Psoas muscle (tissue), 8 donors: Measurements from ENCODE around the gene BMPR1A. TPM values are rescaled to one million over a fixed set of nuclear protein-coding genes. Genes with fewer than 3 reads are reported as not detected.

Experiments
- ATAC-seq, 4 donors: fragments of 200-7000 bp; cut with Tn5 transposase; one replicate each; pipeline ENCODE4 v1.9.1; 2020; ENCODE audit warnings: moderate library complexity in 3 of 4, mild to moderate bottlenecking in 2 of 4
- DNase-seq, 2 donors: peaks; one replicate each; pipeline ENCODE4 v3.0.0-alpha.2; 2020
- H3K27ac ChIP-seq: fragments of 200-600 bp; one replicate; pipeline ENCODE4 v1.8.0; 2022
- H3K27me3 ChIP-seq, 3 donors: fragments of 200-600 bp in 1 of 3; one replicate each; pipeline versions ENCODE4 v1.6.1 to v1.8.0; 2013 to 2022; ENCODE audit warnings: low read length in 2 of 3, mild to moderate bottlenecking in 2 of 3, moderate library complexity in 1 of 3; ENCODE audit not compliant: insufficient read depth in 3 of 3
- H3K36me3 ChIP-seq, 2 donors: fragments of 200-600 bp in 1 of 2; one replicate each; pipeline versions ENCODE4 v1.6.1 to v1.8.0; 2013 to 2022; ENCODE audit warnings: low read depth in 1 of 2, mild to moderate bottlenecking in 1 of 2, moderate library complexity in 1 of 2; ENCODE audit not compliant: insufficient read depth in 1 of 2
- H3K4me1 ChIP-seq: fragments of 200-600 bp; one replicate; pipeline ENCODE4 v1.8.0; 2022
- H3K4me3 ChIP-seq: fragments of 200-600 bp; one replicate; pipeline ENCODE4 v1.8.0; 2022; ENCODE audit warnings: mild to moderate bottlenecking
- H3K9me3 ChIP-seq: fragments of 200-600 bp; one replicate; pipeline ENCODE4 v1.8.0; 2022
- WGBS, 3 donors: extraction: QIAGEN DNeasy Blood & Tissue Kit; methylation state at CpG; one replicate each; pipeline versions ENCODE4 v1.1.6 to v1.1.7; 2013; 5-methylcytosine and 5-hydroxymethylcytosine counted together
- intact Hi-C, 2 donors: fragments of 100-400 bp; cut with DNase I; formaldehyde crosslinking; loops; one replicate each; pipeline versions ENCODE4 v1.11.0 to v1.14.2; 2022
- polyA plus RNA-seq, 3 donors: library from polyadenylated mRNA; stranded (reverse); fragments of 200-250 nt; gene quantifications; one replicate each; pipeline ENCODE4 v1.2.3, GENCODE V29; 2013
- total RNA-seq, 4 donors: library from RNA; stranded (reverse); fragmentation: NEBNext Ultra II Directional in 2 of 4; extraction: Animal tissue kit (Norgen Biotek cat#: 25700) in 2 of 4; gene quantifications; one replicate each; pipeline versions ENCODE4 v1.2.1 to v1.2.4, GENCODE V29; 2021 to 2023
- TF ChIP-seq, protein P1 (sequence below): fragments of 200-600 bp; IDR thresholded peaks from one replicate; pipeline ENCODE4 v1.8.0; 2022; ENCODE audit warnings: antibody characterized with exemption
- donor health status: healthy with polysubstance abuse.
- donor health status: DM: no; HTN: no; CAD: no; lungs with moderate emphysema.
- donor health status: Bipolar disorder and iron deficiency.
- donor health status: healthy.
- donor health status: DM: yes; HTN: yes; CAD: no.
- donor health status: DM: no; HTN: no; CAD: no.
- donor health status: DM: no; HTN: no; CAD: no.
- donor health status: DM: yes; HTN: yes; CAD: no.

The BMPR1A gene
- total and polyA plus RNA-seq, 7 donors = 4.6 to 30.0 (median 22.7) TPM

DNA sequence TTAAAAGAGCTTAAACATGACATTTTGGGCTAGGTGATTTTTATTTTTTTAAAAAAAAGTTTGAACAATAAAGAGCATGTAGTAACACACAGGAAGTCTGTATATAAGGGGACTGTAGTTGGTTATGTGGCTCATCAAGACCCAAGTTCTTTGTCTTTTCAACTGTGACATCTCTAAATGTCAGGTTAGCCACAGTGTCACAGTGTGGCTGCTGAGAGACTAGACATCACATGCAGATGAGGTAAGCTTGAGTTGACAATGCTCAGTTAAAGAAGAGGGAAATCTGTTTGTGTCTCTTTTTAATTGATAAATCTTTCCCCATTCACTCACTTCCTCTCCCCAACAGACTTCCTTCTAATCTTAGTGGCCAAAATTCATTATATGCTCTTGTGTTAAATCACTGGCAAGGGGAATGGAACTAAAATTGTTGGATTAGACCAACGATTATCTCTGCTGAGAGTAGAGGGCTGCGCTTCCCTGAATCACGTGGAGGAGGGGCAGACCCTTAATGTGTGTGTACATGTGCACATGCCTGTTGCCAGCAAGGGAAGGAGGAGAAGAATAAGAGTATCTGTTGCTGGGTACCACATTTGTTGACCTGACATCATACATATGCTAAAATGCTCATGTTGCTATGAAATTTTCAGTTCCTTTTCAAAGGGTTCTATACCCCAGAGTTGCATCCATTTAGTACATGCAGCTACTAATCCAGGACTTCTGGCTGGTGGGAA lies 122.7 kb downstream of the BMPR1A start:
- TF ChIP-seq, protein P1, sequence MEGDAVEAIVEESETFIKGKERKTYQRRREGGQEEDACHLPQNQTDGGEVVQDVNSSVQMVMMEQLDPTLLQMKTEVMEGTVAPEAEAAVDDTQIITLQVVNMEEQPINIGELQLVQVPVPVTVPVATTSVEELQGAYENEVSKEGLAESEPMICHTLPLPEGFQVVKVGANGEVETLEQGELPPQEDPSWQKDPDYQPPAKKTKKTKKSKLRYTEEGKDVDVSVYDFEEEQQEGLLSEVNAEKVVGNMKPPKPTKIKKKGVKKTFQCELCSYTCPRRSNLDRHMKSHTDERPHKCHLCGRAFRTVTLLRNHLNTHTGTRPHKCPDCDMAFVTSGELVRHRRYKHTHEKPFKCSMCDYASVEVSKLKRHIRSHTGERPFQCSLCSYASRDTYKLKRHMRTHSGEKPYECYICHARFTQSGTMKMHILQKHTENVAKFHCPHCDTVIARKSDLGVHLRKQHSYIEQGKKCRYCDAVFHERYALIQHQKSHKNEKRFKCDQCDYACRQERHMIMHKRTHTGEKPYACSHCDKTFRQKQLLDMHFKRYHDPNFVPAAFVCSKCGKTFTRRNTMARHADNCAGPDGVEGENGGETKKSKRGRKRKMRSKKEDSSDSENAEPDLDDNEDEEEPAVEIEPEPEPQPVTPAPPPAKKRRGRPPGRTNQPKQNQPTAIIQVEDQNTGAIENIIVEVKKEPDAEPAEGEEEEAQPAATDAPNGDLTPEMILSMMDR = no peak
- DNase-seq (no peak), ATAC-seq (no peak)
- no peaks in the 10 kb centered on the region for H3K4me1 ChIP-seq
- H3K27me3 ChIP-seq = no peaks in the 10 kb centered on the region
- intact Hi-C loops = no loop called here
- peaks cover 0 to 13% of the 10 kb centered on the region in 2 donors for H3K36me3 ChIP-seq
- no peak overlapping the region for H3K27ac ChIP-seq
- H3K9me3 ChIP-seq = no peaks in the 10 kb centered on the region
- no peak overlapping the region for H3K4me3 ChIP-seq
- 50 to 69% (median 59%) methylated on average over 3 of the region's 3 CpGs for WGBS, 3 donors

- ATAC-seq (no peak), DNase-seq (no peak)
- intact Hi-C loops = loop anchor here in 1 of 2 donors (10.0 kb wide), 1 partner anchor 46 kb away; no protein-coding TSS in a partner anchor
- H3K36me3 ChIP-seq = peaks cover 0 to 10% of the 10 kb centered on the region in 2 donors
- no peaks in the 10 kb centered on the region for H3K27me3 ChIP-seq
- WGBS, 3 donors = 94 to 97% (median 96%) methylated on average over 4 of the region's 4 CpGs
- no peaks in the 10 kb centered on the region for H3K4me1 ChIP-seq
- H3K27ac ChIP-seq = no peak overlapping the region
- no peaks in the 10 kb centered on the region for H3K9me3 ChIP-seq
- TF ChIP-seq, protein P1 = no peak
- no peak overlapping the region for H3K4me3 ChIP-seq
Measured at GRCh38 chr10:86880971-86881370, 124.6 kb downstream of the BMPR1A start.

GRCh38 chr10:86888585-86889381 lies 132.4 kb downstream of the BMPR1A start:
- intact Hi-C loops = loop anchor here in 1 of 2 donors (10.0 kb wide), 1 partner anchor 54 kb away; no protein-coding TSS in a partner anchor
- peak; percentile 74 to 89 (median 83) for ATAC-seq
- WGBS, 3 donors = 52 to 55% (median 52%) methylated on average over 7 of the region's 7 CpGs
- DNase-seq = no peak
- H3K4me1 ChIP-seq = peaks cover 22% of the 10 kb centered on the region
- no peak overlapping the region for H3K4me3 ChIP-seq
- peaks cover 0 to 18% of the 10 kb centered on the region in 2 donors for H3K36me3 ChIP-seq
- peak overlapping the region; percentile 69 for H3K27ac ChIP-seq
- H3K9me3 ChIP-seq = no peaks in the 10 kb centered on the region
- TF ChIP-seq, protein P1 = no peak
- H3K27me3 ChIP-seq = no peaks in the 10 kb centered on the region

- peaks cover 0 to 18% of the 10 kb centered on the region in 2 donors for H3K36me3 ChIP-seq
- ATAC-seq = peak; percentile 54 to 83 (median 74)
- no peak overlapping the region for H3K4me3 ChIP-seq
- TF ChIP-seq, protein P1 = no peak
- H3K4me1 ChIP-seq = peaks cover 22% of the 10 kb centered on the region
- WGBS, 3 donors = 20 to 37% (median 28%) methylated on average over 3 of the region's 3 CpGs
- no peaks in the 10 kb centered on the region for H3K9me3 ChIP-seq
- intact Hi-C loops = loop anchor here in 1 of 2 donors (10.0 kb wide), 1 partner anchor 55 kb away; no protein-coding TSS in a partner anchor
- H3K27ac ChIP-seq = peak overlapping the region; percentile 69
- H3K27me3 ChIP-seq = no peaks in the 10 kb centered on the region
- no peak for DNase-seq
Measured at GRCh38 chr10:86889997-86890396, 133.6 kb downstream of the BMPR1A start.
